Keratinocyte (primary cell): ENCODE data around the gene STARD3. TPM values are rescaled to one million over a fixed set of nuclear protein-coding genes. Genes with fewer than 3 reads are reported as not detected.

Experiments
- DNase-seq: peaks from one replicate; pipeline ENCODE4 v3.0.0-alpha.2; 2011; ENCODE audit warnings: low read depth, missing footprints, low spot score
- FAIRE-seq: peaks from 2 replicates; lab custom pipeline; 2011; peaks lifted over from hg19 to GRCh38; lab: Jason Lieb, UNC
- H2AFZ ChIP-seq: 2 replicates; pipeline ENCODE4 v1.6.0; 2012; ENCODE audit warnings: low read length, control low read depth, inconsistent platforms; ENCODE audit not compliant: control insufficient read depth
- H3K27ac ChIP-seq: 2 replicates; pipeline ENCODE4 v1.5.1; 2011; ENCODE audit warnings: low read length; ENCODE audit not compliant: control insufficient read depth, insufficient read depth
- H3K27me3 ChIP-seq: 3 replicates; pipeline ENCODE4 v1.6.0; 2011; ENCODE audit warnings: low read length; ENCODE audit not compliant: control insufficient read depth, insufficient read depth; ENCODE audit errors: extremely low read depth
- H3K36me3 ChIP-seq, 2 experiments: 2 replicates in 1 of 2; 3 replicates in 1 of 2; pipeline ENCODE4 v1.5.1; 2011; ENCODE audit warnings: low read length in 2 of 2, mild to moderate bottlenecking in 1 of 2; ENCODE audit not compliant: control insufficient read depth in 2 of 2, insufficient read depth in 2 of 2; ENCODE audit errors: extremely low read depth in 1 of 2
- H3K4me1 ChIP-seq: 3 replicates; pipeline ENCODE4 v1.5.1; 2011; ENCODE audit warnings: low read length; ENCODE audit not compliant: control insufficient read depth, insufficient read depth; ENCODE audit errors: extremely low read depth
- H3K4me2 ChIP-seq: 3 replicates; pipeline ENCODE4 v1.6.0; 2011; ENCODE audit warnings: low read depth, low read length; ENCODE audit not compliant: control insufficient read depth, insufficient read depth; ENCODE audit errors: extremely low read depth
- H3K4me3 ChIP-seq, 3 experiments: fragments of 200-600 bp in 1 of 3; sonication (generic) in 1 of 3; 2 replicates in 2 of 3; 3 replicates in 1 of 3; pipeline ENCODE4 v1.5.1; 2011 to 2016; ENCODE audit warnings: low read length in 3 of 3, mild to moderate bottlenecking in 3 of 3, control low read depth in 2 of 3, inconsistent platforms in 1 of 3, low read depth in 1 of 3, mixed read lengths in 1 of 3, mixed run types in 1 of 3, moderate library complexity in 1 of 3; ENCODE audit not compliant: control insufficient read depth in 2 of 3, insufficient read depth in 2 of 3; ENCODE audit errors: extremely low read depth in 1 of 3
- H3K79me2 ChIP-seq: 2 replicates; pipeline ENCODE4 v1.6.0; 2012; ENCODE audit warnings: low read length; ENCODE audit not compliant: control insufficient read depth, insufficient read depth
- H3K9ac ChIP-seq: 3 replicates; pipeline ENCODE4 v1.6.0; 2011; ENCODE audit warnings: low read length; ENCODE audit not compliant: control insufficient read depth, insufficient read depth; ENCODE audit errors: extremely low read depth
- H3K9me1 ChIP-seq: 3 replicates; pipeline ENCODE4 v1.6.0; 2011; ENCODE audit warnings: low read length; ENCODE audit not compliant: control insufficient read depth, insufficient read depth; ENCODE audit errors: extremely low read depth
- H3K9me3 ChIP-seq: 2 replicates; pipeline ENCODE4 v1.5.1; 2012; ENCODE audit warnings: low read depth, low read length; ENCODE audit not compliant: control insufficient read depth
- H4K20me1 ChIP-seq: 3 replicates; pipeline ENCODE4 v1.6.0; 2011; ENCODE audit warnings: low read length; ENCODE audit not compliant: control insufficient read depth, insufficient read depth; ENCODE audit errors: extremely low read depth
- CTCF ChIP-seq, 3 experiments: IDR thresholded peaks in 1 of 3; conservative IDR thresholded peaks in 1 of 3; optimal IDR thresholded peaks in 1 of 3; 2 replicates in 2 of 3; 3 replicates in 1 of 3; pipeline versions ENCODE3 to v1.5.1; 2011; ENCODE audit warnings: low read length in 3 of 3, mild to moderate bottlenecking in 3 of 3, moderate library complexity in 2 of 3, control low read depth in 1 of 3, inconsistent platforms in 1 of 3; ENCODE audit not compliant: insufficient read depth in 2 of 3; ENCODE audit errors: extremely low read depth in 1 of 3
- EZH2 ChIP-seq: IDR thresholded peaks from one replicate; pipeline ENCODE4 v1.6.1; 2012; ENCODE audit warnings: inconsistent platforms, mild to moderate bottlenecking, low read length, moderate library complexity
- dilution Hi-C: fragments of 300-500 bp; cut with MboI; formaldehyde crosslinking; loops from one replicate; pipeline ENCODE4 v1.7.0; 2020; ENCODE audit warnings: low sequenced_read_pairs; ENCODE audit not compliant: extremely low pct_ligation_motif_present
- polyA plus RNA-seq, 5 experiments: library from polyadenylated mRNA; depleted of rRNA in 3 of 5; stranded (reverse) in 3 of 5; stranded (forward) in 1 of 5; unstranded in 1 of 5; fragments of >200 nt; gene quantifications; 1 replicate in 1 of 5; 2 replicates in 3 of 5; 3 replicates in 1 of 5; pipeline versions ENCODE4 v1.2.1 to v1.2.3, GENCODE V29; 2011 to 2012; ENCODE audit warnings: missing spikeins in 2 of 5, low read depth in 1 of 5, low replicate concordance in 1 of 5

Gene STARD3
- polyA plus RNA-seq, 1 donor (not counting 4 experiments of a cell fraction or from before 2014, with no cell fraction given), result 29.0 TPM

GRCh38 chr17:39651923-39652586, 15.1 kb downstream of the STARD3 start:
- no peaks in the 10 kb centered on the region for H3K4me1 ChIP-seq
- peaks cover 0 to 5% of the 10 kb centered on the region in 2 experiments for H3K36me3 ChIP-seq
- dilution Hi-C loops, result no loop called here
- H3K9me1 ChIP-seq, result no peaks in the 10 kb centered on the region
- H3K9me3 ChIP-seq, result no peaks in the 10 kb centered on the region
- TF ChIP-seq EZH2, result no peak
- DNase-seq, result no peak
- H3K9ac ChIP-seq, result no peak overlapping the region
- peaks cover 6% of the 10 kb centered on the region for H4K20me1 ChIP-seq
- no peak for FAIRE-seq
- H3K4me3 ChIP-seq, result no peak overlapping the region
- no peaks in the 10 kb centered on the region for H3K27me3 ChIP-seq
- no peak overlapping the region for H3K27ac ChIP-seq
- H2AFZ ChIP-seq, result no peak overlapping the region
- no peaks in the 10 kb centered on the region for H3K79me2 ChIP-seq
- no peak overlapping the region for H3K4me2 ChIP-seq

GRCh38 chr17:39652587-39653315, 15.8 kb downstream of the STARD3 start:
- Histone ChIP-seq H4K20me1 (peaks cover 3% of the 10 kb centered on the region), H3K9me1 (no peaks in the 10 kb centered on the region), H3K4me2 (no peak overlapping the region), H3K27ac (no peak overlapping the region), H3K79me2 (no peaks in the 10 kb centered on the region), H3K36me3 (peaks cover 4 to 5% of the 10 kb centered on the region in 2 experiments), H3K9ac (no peak overlapping the region), H3K9me3 (no peaks in the 10 kb centered on the region), H3K4me1 (no peaks in the 10 kb centered on the region), H3K27me3 (no peaks in the 10 kb centered on the region), H3K4me3 (no peak overlapping the region), H2AFZ (no peak overlapping the region)
- dilution Hi-C loops, result no loop called here
- TF ChIP-seq EZH2, result no peak
- no peak for TF ChIP-seq CTCF (optimal IDR thresholded peaks at IDR 0.05 in 1 of 3, IDR thresholded peaks at IDR 0.05 in 1 of 3, conservative IDR thresholded peaks at IDR 0.05 in 1 of 3; ENCODE audit: extremely low read depth in 1 of 3, insufficient read depth in 2 of 3, low read length in 3 of 3)
- DNase-seq (no peak), FAIRE-seq (no peak)
